Breast epithelium (tissue), 4 donors: ENCODE data around the gene WDFY2. TPM values are rescaled to one million over a fixed set of nuclear protein-coding genes. Genes with fewer than 3 reads are reported as not detected.

Experiments
- DNase-seq, 2 donors: peaks; one replicate each; pipeline ENCODE4 v3.0.0-alpha.2; 2019; ENCODE audit warnings: low spot score in 2 of 2
- H3K27ac ChIP-seq, 2 donors: fragments of 200-600 bp; sonication (generic) in 1 of 2; one replicate each; pipeline ENCODE4 v1.5.1; 2016 to 2019; ENCODE audit warnings: mild to moderate bottlenecking in 1 of 2
- H3K27me3 ChIP-seq, 2 donors: fragments of 200-600 bp; sonication (generic) in 1 of 2; one replicate each; pipeline versions ENCODE4 v1.5.1 to v1.6.0; 2017 to 2019; ENCODE audit warnings: control low read depth in 1 of 2, mild to moderate bottlenecking in 1 of 2
- H3K36me3 ChIP-seq: fragments of 200-600 bp; one replicate; pipeline ENCODE4 v1.5.1; 2019
- H3K4me1 ChIP-seq, 2 donors: fragments of 200-600 bp; sonication (generic); one replicate each; pipeline ENCODE4 v1.5.1; 2016 to 2019; ENCODE audit warnings: control low read depth in 1 of 2
- H3K4me3 ChIP-seq, 3 donors: fragments of 200-600 bp; sonication (generic); 1 replicate in 2 of 3; 2 replicates in 1 of 3; pipeline ENCODE4 v1.5.1; 2016 to 2019; ENCODE audit warnings: mild to moderate bottlenecking in 3 of 3, moderate library complexity in 2 of 3
- H3K9me3 ChIP-seq, 2 donors: fragments of 200-600 bp; sonication (generic) in 1 of 2; one replicate each; pipeline ENCODE4 v1.5.1; 2016 to 2019; ENCODE audit warnings: control low read depth in 1 of 2
- POLR2A ChIP-seq: fragments of 450-650 bp; IDR thresholded peaks from one replicate; pipeline ENCODE4 v1.6.1; 2016; ENCODE audit warnings: antibody characterized with exemption, mild to moderate bottlenecking, moderate library complexity
- POLR2AphosphoS5 ChIP-seq, 3 donors: sonication (generic); formaldehyde crosslinking; IDR thresholded peaks; one replicate each; pipeline ENCODE4 v1.6.1; 2017; ENCODE audit warnings: antibody characterized with exemption in 3 of 3
- intact Hi-C: fragments of 100-400 bp; cut with DNase I; formaldehyde crosslinking; loops from one replicate; pipeline ENCODE4 v1.15.1; 2023; ENCODE audit warnings: low total_unique reads
- total RNA-seq, 3 donors: library from RNA; depleted of rRNA; stranded (reverse); fragments of >200 nt; gene quantifications; one replicate each; pipeline ENCODE4 v1.1.0, GENCODE V29; 2016
- TF ChIP-seq, protein P1 (sequence below), 3 donors: fragments of 450-650 bp; IDR thresholded peaks; one replicate each; pipeline ENCODE4 v1.5.1; 2016 to 2017; ENCODE audit warnings: antibody characterized with exemption in 3 of 3, mild to moderate bottlenecking in 3 of 3, moderate library complexity in 3 of 3

The WDFY2 gene
- total RNA-seq, 3 donors from 2014 or later: 21.0 to 27.7 (median 21.4) TPM

DNA sequence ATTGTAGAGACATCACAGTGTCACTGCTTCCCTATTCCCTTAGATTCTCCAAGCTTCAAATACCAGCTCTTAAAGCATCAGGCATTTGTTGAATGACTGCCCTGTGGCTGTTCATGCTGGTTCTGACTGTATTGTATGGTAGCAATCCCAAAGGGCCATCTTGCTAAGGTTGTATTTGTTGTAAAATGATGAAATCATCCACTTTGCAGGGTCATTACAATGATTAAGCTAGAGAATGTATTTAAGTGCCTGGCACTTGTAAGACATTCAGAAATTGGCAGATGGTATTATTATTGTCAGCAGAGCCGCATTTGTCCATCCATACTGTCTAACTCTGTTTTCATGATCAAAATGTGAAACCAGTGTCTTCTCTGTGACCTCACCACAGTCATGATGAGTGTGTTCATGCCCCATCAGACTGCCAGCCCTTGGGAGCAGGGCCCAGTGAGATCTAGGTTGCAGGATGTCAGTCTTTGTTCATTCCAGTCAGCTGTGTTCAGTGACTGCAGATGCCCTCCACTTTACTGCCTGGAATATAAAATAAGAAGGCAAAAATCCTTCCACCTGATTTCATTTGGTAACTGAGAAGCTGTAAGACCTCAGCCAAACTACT lies 133.6 kb downstream of the WDFY2 start:
- DNase-seq: no peak
- H3K27me3 ChIP-seq: no peaks in the 10 kb centered on the region
- no peaks in the 10 kb centered on the region for H3K9me3 ChIP-seq
- no peaks in the 10 kb centered on the region for H3K4me1 ChIP-seq
- H3K36me3 ChIP-seq: no peaks in the 10 kb centered on the region
- H3K27ac ChIP-seq: no peak overlapping the region
- H3K4me3 ChIP-seq: no peak overlapping the region
- intact Hi-C loops: no loop called here
- TF ChIP-seq POLR2AphosphoS5 (IDR thresholded peaks at IDR 0.05) (no peak), POLR2A (no peak)
- TF ChIP-seq, protein P1, sequence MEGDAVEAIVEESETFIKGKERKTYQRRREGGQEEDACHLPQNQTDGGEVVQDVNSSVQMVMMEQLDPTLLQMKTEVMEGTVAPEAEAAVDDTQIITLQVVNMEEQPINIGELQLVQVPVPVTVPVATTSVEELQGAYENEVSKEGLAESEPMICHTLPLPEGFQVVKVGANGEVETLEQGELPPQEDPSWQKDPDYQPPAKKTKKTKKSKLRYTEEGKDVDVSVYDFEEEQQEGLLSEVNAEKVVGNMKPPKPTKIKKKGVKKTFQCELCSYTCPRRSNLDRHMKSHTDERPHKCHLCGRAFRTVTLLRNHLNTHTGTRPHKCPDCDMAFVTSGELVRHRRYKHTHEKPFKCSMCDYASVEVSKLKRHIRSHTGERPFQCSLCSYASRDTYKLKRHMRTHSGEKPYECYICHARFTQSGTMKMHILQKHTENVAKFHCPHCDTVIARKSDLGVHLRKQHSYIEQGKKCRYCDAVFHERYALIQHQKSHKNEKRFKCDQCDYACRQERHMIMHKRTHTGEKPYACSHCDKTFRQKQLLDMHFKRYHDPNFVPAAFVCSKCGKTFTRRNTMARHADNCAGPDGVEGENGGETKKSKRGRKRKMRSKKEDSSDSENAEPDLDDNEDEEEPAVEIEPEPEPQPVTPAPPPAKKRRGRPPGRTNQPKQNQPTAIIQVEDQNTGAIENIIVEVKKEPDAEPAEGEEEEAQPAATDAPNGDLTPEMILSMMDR (IDR thresholded peaks at IDR 0.05): no peak

DNA sequence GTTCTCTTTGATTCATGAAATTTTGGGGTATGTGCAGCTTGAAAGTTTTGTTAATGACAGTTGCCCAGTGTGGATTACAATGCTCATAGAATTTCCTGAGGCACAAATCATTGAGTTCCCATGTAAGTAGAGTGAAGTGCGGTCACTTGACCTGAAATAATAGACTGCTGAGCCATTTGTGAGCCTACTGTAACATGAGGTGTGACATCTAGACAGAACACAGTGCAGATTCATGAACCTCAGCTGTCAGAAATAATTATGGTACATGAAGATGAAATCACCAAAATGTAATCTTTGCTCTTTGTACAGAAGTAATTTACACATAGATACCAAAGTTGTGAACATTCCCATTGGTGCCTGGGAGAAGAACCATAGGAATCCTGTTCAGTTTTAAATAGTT lies 135.1 kb downstream of the WDFY2 start:
- Histone ChIP-seq H3K27ac (no peak overlapping the region), H3K4me1 (no peaks in the 10 kb centered on the region), H3K36me3 (no peaks in the 10 kb centered on the region), H3K4me3 (no peak overlapping the region), H3K9me3 (no peaks in the 10 kb centered on the region), H3K27me3 (no peaks in the 10 kb centered on the region)
- TF ChIP-seq, protein P1 (IDR thresholded peaks at IDR 0.05): no peak
- TF ChIP-seq POLR2A (no peak), POLR2AphosphoS5 (IDR thresholded peaks at IDR 0.05) (no peak)
- no peak for DNase-seq
- intact Hi-C loops: no loop called here

DNA sequence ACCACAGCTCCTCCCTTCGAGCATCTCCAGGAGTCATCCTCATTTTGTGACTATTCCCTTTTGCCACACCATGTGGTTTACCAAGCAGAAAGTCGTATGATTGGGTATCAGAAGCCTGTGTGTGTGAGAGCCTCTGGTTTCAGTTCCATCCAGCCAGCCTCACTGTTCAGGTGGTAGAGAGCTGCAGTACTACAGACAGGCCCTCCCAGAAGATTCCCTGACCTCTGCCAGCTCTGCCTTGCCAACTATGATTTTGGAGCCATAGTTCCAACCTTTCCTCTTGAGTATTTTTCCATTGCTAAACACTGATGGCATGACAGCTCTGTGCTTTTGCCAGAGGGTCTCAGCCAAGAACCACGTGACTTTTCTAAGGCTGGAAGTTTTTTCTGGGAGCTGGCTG lies 137.2 kb downstream of the WDFY2 start:
- H3K27me3 ChIP-seq: no peaks in the 10 kb centered on the region
- H3K4me1 ChIP-seq: no peaks in the 10 kb centered on the region
- H3K27ac ChIP-seq: peak overlapping the region; percentile 37 to 78
- DNase-seq: peak in 1 of 2 donors; percentile 37
- TF ChIP-seq POLR2A (no peak), POLR2AphosphoS5 (IDR thresholded peaks at IDR 0.05) (peak in 1 of 3 donors; percentile 33)
- TF ChIP-seq, protein P1 (IDR thresholded peaks at IDR 0.05): no peak
- no peak overlapping the region for H3K4me3 ChIP-seq
- intact Hi-C loops: no loop called here
- no peaks in the 10 kb centered on the region for H3K9me3 ChIP-seq
- H3K36me3 ChIP-seq: no peaks in the 10 kb centered on the region

DNA sequence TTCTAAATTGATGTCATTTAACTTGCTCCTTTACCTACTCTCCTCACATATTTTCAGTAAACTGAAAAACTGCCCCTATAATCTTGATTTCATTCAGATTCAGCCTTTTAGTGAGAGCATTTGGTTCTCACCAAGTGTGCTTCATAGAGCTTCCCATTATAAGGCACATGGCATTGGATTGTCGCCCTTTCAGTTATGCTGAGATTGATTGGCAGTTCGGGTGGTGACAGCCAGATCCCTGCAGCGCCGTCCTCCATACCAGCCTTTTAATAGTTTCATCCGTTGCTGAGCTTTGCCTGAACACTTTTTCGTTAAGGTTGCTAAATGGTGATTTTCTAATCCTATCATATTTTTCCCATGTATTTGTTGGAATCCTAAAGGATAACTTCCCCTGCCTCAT lies 139.3 kb downstream of the WDFY2 start:
- TF ChIP-seq, protein P1 (IDR thresholded peaks at IDR 0.05): no peak
- TF ChIP-seq POLR2AphosphoS5 (IDR thresholded peaks at IDR 0.05) (no peak), POLR2A (no peak)
- Histone ChIP-seq H3K9me3 (no peaks in the 10 kb centered on the region), H3K4me3 (no peak overlapping the region), H3K27me3 (no peaks in the 10 kb centered on the region), H3K27ac (no peak overlapping the region), H3K36me3 (no peaks in the 10 kb centered on the region), H3K4me1 (no peaks in the 10 kb centered on the region)
- intact Hi-C loops: no loop called here
- DNase-seq: no peak

DNA sequence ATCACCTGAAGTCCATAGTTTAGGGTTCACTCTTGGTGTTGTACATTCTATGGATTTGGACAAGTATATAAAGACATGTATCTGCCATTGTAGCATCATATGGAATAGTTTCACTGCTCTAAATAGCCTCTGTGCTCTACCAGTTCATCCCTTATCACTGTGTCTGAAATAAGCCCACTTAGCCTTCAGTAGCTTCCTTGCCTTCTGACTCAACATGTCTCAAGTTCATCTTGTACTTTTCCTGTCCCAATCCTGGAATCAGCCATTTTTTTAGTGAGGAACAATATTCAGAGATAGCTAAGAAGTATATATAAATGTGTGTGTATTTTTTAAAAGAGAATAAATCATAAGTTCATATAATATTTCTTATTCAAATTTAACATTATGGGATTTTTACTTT lies 140.5 kb downstream of the WDFY2 start:
- H3K4me1 ChIP-seq: no peaks in the 10 kb centered on the region
- intact Hi-C loops: no loop called here
- H3K36me3 ChIP-seq: no peaks in the 10 kb centered on the region
- no peaks in the 10 kb centered on the region for H3K9me3 ChIP-seq
- H3K27ac ChIP-seq: no peak overlapping the region
- TF ChIP-seq POLR2AphosphoS5 (IDR thresholded peaks at IDR 0.05) (no peak), POLR2A (no peak)
- TF ChIP-seq, protein P1 (IDR thresholded peaks at IDR 0.05): no peak
- DNase-seq: no peak
- no peaks in the 10 kb centered on the region for H3K27me3 ChIP-seq
- H3K4me3 ChIP-seq: no peak overlapping the region
